A549 (cell line): ENCODE measurements around the gene FAM193A. TPM values are rescaled to one million over a fixed set of nuclear protein-coding genes. Genes with fewer than 3 reads are reported as not detected.

Source experiments
- ATAC-seq, 2 experiments: fragments of 200-7000 bp in 1 of 2; fragments of >200 bp in 1 of 2; cut with Nextera tagmentation in 1 of 2; cut with Tn5 transposase in 1 of 2; 3 replicates each; pipeline versions ENCODE4 v1.8.0 to v1.9.1; 2018 to 2020; ENCODE audit warnings: mild to moderate bottlenecking in 1 of 2, moderate library complexity in 1 of 2
- CTCF ChIA-PET: fragments of 300-600 bp; sonication (Branson Sonifier 250); formaldehyde crosslinking; extraction: SDS; loops from one replicate; lab custom pipeline; 2021; ENCODE audit warnings: antibody characterized with exemption, inconsistent platforms; lab: Yijun Ruan, JAX
- POLR2A ChIA-PET: fragments of 350-600 bp; formaldehyde crosslinking; extraction: SDS; loops from one replicate; lab custom pipeline; 2021; ENCODE audit warnings: antibody characterized with exemption, inconsistent platforms; lab: Yijun Ruan, JAX
- DNase-seq, 2 experiments: peaks; one replicate each; pipeline versions ENCODE4 v3.0.0 to v3.0.0-alpha.2; 2011 to 2016; ENCODE audit warnings: low read depth in 1 of 2, low spot score in 1 of 2
- FAIRE-seq: peaks from 2 replicates; lab custom pipeline; 2011; peaks lifted over from hg19 to GRCh38; lab: Jason Lieb, UNC
- H3K27ac ChIP-seq, 2 experiments: fragments of >200 bp; sonication (Bioruptor Twin); formaldehyde crosslinking; 3 replicates each; pipeline ENCODE4 v1.5.1; 2016 to 2017
- H3K4me1 ChIP-seq: fragments of >200 bp; sonication (Bioruptor Twin); formaldehyde crosslinking; 3 replicates; pipeline ENCODE4 v1.6.1; 2016
- H3K4me2 ChIP-seq: fragments of >200 bp; sonication (Bioruptor Twin); formaldehyde crosslinking; 3 replicates; pipeline ENCODE4 v1.6.1; 2016
- H3K4me3 ChIP-seq: fragments of >200 bp; sonication (Bioruptor Twin); formaldehyde crosslinking; 3 replicates; pipeline ENCODE4 v1.5.1; 2016
- H3K9me3 ChIP-seq: fragments of >200 bp; sonication (Bioruptor Twin); formaldehyde crosslinking; 3 replicates; pipeline ENCODE4 v1.6.1; 2016
- BCL3 ChIP-seq: fragments of >200 bp; sonication (Bioruptor Twin); formaldehyde crosslinking; IDR thresholded peaks from 3 replicates; pipeline ENCODE4 v1.6.1; 2016
- BHLHE40 ChIP-seq: IDR thresholded peaks from 2 replicates; pipeline ENCODE4 v1.6.1; 2012; ENCODE audit warnings: low read depth, low read length, inconsistent platforms
- CBX8 ChIP-seq: fragments of 200-600 bp; sonication (generic); IDR thresholded peaks from 2 replicates; pipeline ENCODE4 v1.6.1; 2016
- CEBPB ChIP-seq, 2 experiments: fragments of >200 bp in 1 of 2; sonication (Bioruptor Twin) in 1 of 2; formaldehyde crosslinking in 1 of 2; IDR thresholded peaks; 2 replicates each; pipeline ENCODE4 v1.6.1; 2012 to 2016
- EHF ChIP-seq: fragments of 250-450 bp; sonication (Bioruptor Pico); IDR thresholded peaks from 2 replicates; pipeline ENCODE4 v1.5.0; 2020; ENCODE audit warnings: mild to moderate bottlenecking
- FOSL2 ChIP-seq, 2 experiments: fragments of 450-650 bp in 1 of 2; fragments of >200 bp in 1 of 2; sonication (Bioruptor Twin) in 1 of 2; formaldehyde crosslinking; IDR thresholded peaks; 2 replicates each; pipeline versions ENCODE4 v1.5.0 to v1.6.1; 2016 to 2020; ENCODE audit warnings: mild to moderate bottlenecking in 1 of 2, moderate library complexity in 1 of 2
- GATA3 ChIP-seq: IDR thresholded peaks from 2 replicates; pipeline ENCODE4 v1.6.1; 2012; ENCODE audit warnings: borderline replicate concordance
- HEYL ChIP-seq: fragments of 250-450 bp; sonication (Bioruptor Pico); IDR thresholded peaks from 2 replicates; pipeline ENCODE4 v1.8.0; 2021; ENCODE audit warnings: mild to moderate bottlenecking, moderate library complexity
- KDM1A ChIP-seq: fragments of 200-600 bp; sonication (generic); IDR thresholded peaks from 2 replicates; pipeline ENCODE4 v1.6.1; 2016; ENCODE audit warnings: low read depth, mild to moderate bottlenecking
- KDM5A ChIP-seq: fragments of 200-600 bp; sonication (generic); IDR thresholded peaks from 2 replicates; pipeline ENCODE4 v1.6.1; 2016; ENCODE audit warnings: antibody characterized with exemption, mild to moderate bottlenecking
- MAFK ChIP-seq: fragments of 450-650 bp; IDR thresholded peaks from 2 replicates; pipeline ENCODE4 v1.6.1; 2014; ENCODE audit not compliant: partially characterized antibody
- MYC ChIP-seq: IDR thresholded peaks from 2 replicates; pipeline ENCODE4 v1.6.1; 2012; ENCODE audit warnings: mild to moderate bottlenecking, inconsistent platforms, low read length, improper control_type of control experiment, borderline replicate concordance
- POLR2A ChIP-seq: IDR thresholded peaks from 2 replicates; pipeline ENCODE4 v1.6.1; 2012; ENCODE audit warnings: mild to moderate bottlenecking, low read length
- POLR2AphosphoS2 ChIP-seq: conservative IDR thresholded peaks from 2 replicates; pipeline ENCODE4 v1.6.1; 2012; ENCODE audit warnings: low read length, improper control_type of control experiment, inconsistent platforms
- RARB ChIP-seq: fragments of 250-450 bp; sonication (Bioruptor Pico); IDR thresholded peaks from 2 replicates; pipeline ENCODE4 v1.8.0; 2021; ENCODE audit warnings: mild to moderate bottlenecking, moderate library complexity
- REST ChIP-seq: fragments of 200-600 bp; sonication (generic); IDR thresholded peaks from 2 replicates; pipeline ENCODE4 v1.6.1; 2016; ENCODE audit warnings: antibody characterized with exemption, mild to moderate bottlenecking, moderate library complexity
- SMC3 ChIP-seq: fragments of >200 bp; sonication (Bioruptor Twin); formaldehyde crosslinking; IDR thresholded peaks from 3 replicates; pipeline ENCODE4 v1.6.1; 2018; ENCODE audit warnings: inconsistent platforms
- ZSCAN20 ChIP-seq: fragments of 250-450 bp; sonication (Bioruptor Pico); IDR thresholded peaks from 2 replicates; pipeline ENCODE4 v1.8.0; 2022; ENCODE audit warnings: mild to moderate bottlenecking, moderate library complexity
- WGBS: methylation state at CpG from one replicate; pipeline ENCODE4 v1.1.6; 2017; ENCODE audit errors: missing lambda C conversion rate; 5-methylcytosine and 5-hydroxymethylcytosine counted together
- polyA plus RNA-seq, 4 experiments: library from polyadenylated mRNA; depleted of rRNA in 3 of 4; stranded (reverse); fragments of >200 nt; fragmentation: RNase III in 1 of 4; extraction: RNeasy Plus Mini Kit Qiagen cat#74134 plus additional on column Dnase treatment in 1 of 4; gene quantifications; 2 replicates in 3 of 4; 3 replicates in 1 of 4; pipeline ENCODE4 v1.2.3, GENCODE V29; 2011 to 2017
- TF ChIP-seq, protein P1 (sequence below): fragments of 150-350 bp; IDR thresholded peaks from 2 replicates; pipeline ENCODE4 v1.6.1; 2014; ENCODE audit warnings: low read depth, mild to moderate bottlenecking, low read length

Gene FAM193A
- polyA plus RNA-seq, 2 of the 4 experiments (the other 2 are of a cell fraction), result 4.5 to 6.7 TPM

DNA sequence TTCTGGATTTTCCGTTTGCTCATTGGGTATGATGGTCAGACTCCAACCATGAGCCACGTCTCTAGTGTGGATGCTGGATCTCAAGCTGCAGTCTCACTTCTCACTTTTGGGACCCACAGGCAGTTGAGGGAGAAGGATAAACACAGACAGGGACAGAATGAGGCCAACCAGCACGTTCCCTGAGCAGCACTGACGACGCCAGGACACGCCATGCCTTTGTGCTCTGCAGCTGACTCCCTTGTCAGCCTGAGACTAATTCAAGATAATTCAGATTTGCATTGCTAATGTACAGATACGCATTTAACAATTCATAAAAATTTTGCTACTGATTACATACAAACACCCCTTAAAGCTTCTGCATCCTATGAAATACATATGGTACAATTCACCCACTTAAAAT, 106.5 kb downstream of the FAM193A start:
- Histone ChIP-seq H3K4me3 (no peak overlapping the region), H3K9me3 (no peaks in the 10 kb centered on the region), H3K4me1 (no peaks in the 10 kb centered on the region), H3K27ac (no peak overlapping the region), H3K4me2 (no peak overlapping the region)
- WGBS, result 97% methylated on average over 7 of the region's 7 CpGs
- FAIRE-seq (no peak), ATAC-seq (no peak), DNase-seq (no peak)
- TF ChIP-seq BHLHE40 (no peak), FOSL2 (IDR thresholded peaks at IDR 0.05) (no peak), FOSL2 (CRISPR knock-in tag; IDR thresholded peaks at IDR 0.05) (no peak), SMC3 (no peak), POLR2AphosphoS2 (no peak), KDM1A (no peak), RARB (CRISPR knock-in tag) (no peak), MAFK (no peak), GATA3 (no peak), BCL3 (no peak)
- ChIA-PET CTCF (no interaction called here), POLR2A (no interaction called here)

DNA sequence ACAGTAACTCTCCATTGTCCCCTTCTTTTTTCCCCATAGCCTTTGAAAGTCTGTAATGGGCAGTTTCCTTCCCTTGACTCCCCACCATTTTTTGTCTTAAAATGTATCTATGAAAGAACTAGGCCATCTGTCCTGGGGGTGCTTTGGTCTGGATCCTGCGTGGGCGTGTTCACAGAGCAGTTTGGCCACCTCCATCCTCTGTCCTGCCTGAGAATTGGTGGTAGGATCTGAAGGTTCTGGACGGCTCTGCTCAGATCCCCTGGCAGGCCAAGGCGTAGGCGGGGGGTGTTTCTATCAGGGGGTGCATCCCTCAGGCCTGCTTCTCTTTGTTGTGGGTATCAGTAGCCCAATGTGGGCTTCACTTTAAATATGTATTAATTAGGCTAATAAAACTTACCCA, 107.1 kb downstream of the FAM193A start:
- H3K4me2 ChIP-seq, result no peak overlapping the region
- CTCF ChIA-PET, result no interaction called here

More for the DNA sequence above, 107.1 kb downstream of the FAM193A start:
- DNase-seq (no peak), FAIRE-seq (no peak), ATAC-seq (no peak)
- Histone ChIP-seq H3K27ac (no peak overlapping the region), H3K4me1 (no peaks in the 10 kb centered on the region), H3K9me3 (no peaks in the 10 kb centered on the region), H3K4me3 (no peak overlapping the region)
- 97% methylated on average over 5 of the region's 5 CpGs for WGBS
- POLR2A ChIA-PET, result no interaction called here
- TF ChIP-seq MYC, result no peak
- no peak for TF ChIP-seq EHF (CRISPR knock-in tag)
- TF ChIP-seq HEYL (CRISPR knock-in tag), result no peak
- no peak for TF ChIP-seq ZSCAN20 (CRISPR knock-in tag)
- no peak for TF ChIP-seq CBX8
- no peak for TF ChIP-seq KDM5A
- no peak for TF ChIP-seq CEBPB (IDR thresholded peaks at IDR 0.05)
- no peak for TF ChIP-seq POLR2A
- no peak for TF ChIP-seq REST
- TF ChIP-seq, protein P1, sequence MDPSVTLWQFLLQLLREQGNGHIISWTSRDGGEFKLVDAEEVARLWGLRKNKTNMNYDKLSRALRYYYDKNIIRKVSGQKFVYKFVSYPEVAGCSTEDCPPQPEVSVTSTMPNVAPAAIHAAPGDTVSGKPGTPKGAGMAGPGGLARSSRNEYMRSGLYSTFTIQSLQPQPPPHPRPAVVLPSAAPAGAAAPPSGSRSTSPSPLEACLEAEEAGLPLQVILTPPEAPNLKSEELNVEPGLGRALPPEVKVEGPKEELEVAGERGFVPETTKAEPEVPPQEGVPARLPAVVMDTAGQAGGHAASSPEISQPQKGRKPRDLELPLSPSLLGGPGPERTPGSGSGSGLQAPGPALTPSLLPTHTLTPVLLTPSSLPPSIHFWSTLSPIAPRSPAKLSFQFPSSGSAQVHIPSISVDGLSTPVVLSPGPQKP, result no peak
